Ishikawa (cell line): Measurements from ENCODE around the gene FADS1.

Experiments used
- CEBPB ChIP-seq: IDR thresholded peaks from 2 replicates; pipeline ENCODE4 v1.6.1; 2012
- CREB1 ChIP-seq: IDR thresholded peaks from 2 replicates; pipeline ENCODE4 v1.6.1; 2012; ENCODE audit warnings: low read depth
- EGR1 ChIP-seq: IDR thresholded peaks from 2 replicates; pipeline ENCODE4 v1.6.1; 2012
- EP300 ChIP-seq: IDR thresholded peaks from 2 replicates; pipeline ENCODE4 v1.6.1; 2012; ENCODE audit warnings: borderline replicate concordance
- FOXM1 ChIP-seq: IDR thresholded peaks from 2 replicates; pipeline ENCODE4 v1.6.1; 2012; ENCODE audit warnings: low read depth, borderline replicate concordance
- MAX ChIP-seq: IDR thresholded peaks from 2 replicates; pipeline ENCODE4 v1.6.1; 2012
- NFIC ChIP-seq: IDR thresholded peaks from 2 replicates; pipeline ENCODE4 v1.6.1; 2012
- RAD21 ChIP-seq: IDR thresholded peaks from 2 replicates; pipeline ENCODE4 v1.6.1; 2012; ENCODE audit warnings: low read depth
- REST ChIP-seq: IDR thresholded peaks from 2 replicates; pipeline ENCODE4 v1.6.1; 2012; ENCODE audit warnings: low read depth, mild to moderate bottlenecking
- TAF1 ChIP-seq: IDR thresholded peaks from 2 replicates; pipeline ENCODE4 v1.6.1; 2012; ENCODE audit warnings: low read depth, mild to moderate bottlenecking
- TCF12 ChIP-seq: IDR thresholded peaks from 2 replicates; pipeline ENCODE4 v1.6.1; 2012; ENCODE audit warnings: low read depth
- TEAD4 ChIP-seq: IDR thresholded peaks from 2 replicates; pipeline ENCODE4 v1.6.1; 2012
- YY1 ChIP-seq: IDR thresholded peaks from 2 replicates; pipeline ENCODE4 v1.6.1; 2012; ENCODE audit warnings: low read depth
- ZBTB7A ChIP-seq: IDR thresholded peaks from 2 replicates; pipeline ENCODE4 v1.6.1; 2012; ENCODE audit warnings: low read depth
- TF ChIP-seq, protein P1 (sequence below): IDR thresholded peaks from 2 replicates; pipeline ENCODE4 v1.6.1; 2012

Gene FADS1

GRCh38 chr11:61765550-61766253 is 51.1 kb downstream of the FADS1 start:
- TF ChIP-seq EP300 (no peak), CEBPB (no peak), RAD21 (no peak), ZBTB7A (no peak), MAX (no peak), FOXM1 (no peak), NFIC (no peak), YY1 (no peak)
- TF ChIP-seq, protein P1, sequence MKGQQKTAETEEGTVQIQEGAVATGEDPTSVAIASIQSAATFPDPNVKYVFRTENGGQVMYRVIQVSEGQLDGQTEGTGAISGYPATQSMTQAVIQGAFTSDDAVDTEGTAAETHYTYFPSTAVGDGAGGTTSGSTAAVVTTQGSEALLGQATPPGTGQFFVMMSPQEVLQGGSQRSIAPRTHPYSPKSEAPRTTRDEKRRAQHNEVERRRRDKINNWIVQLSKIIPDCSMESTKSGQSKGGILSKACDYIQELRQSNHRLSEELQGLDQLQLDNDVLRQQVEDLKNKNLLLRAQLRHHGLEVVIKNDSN, result no peak

DNA sequence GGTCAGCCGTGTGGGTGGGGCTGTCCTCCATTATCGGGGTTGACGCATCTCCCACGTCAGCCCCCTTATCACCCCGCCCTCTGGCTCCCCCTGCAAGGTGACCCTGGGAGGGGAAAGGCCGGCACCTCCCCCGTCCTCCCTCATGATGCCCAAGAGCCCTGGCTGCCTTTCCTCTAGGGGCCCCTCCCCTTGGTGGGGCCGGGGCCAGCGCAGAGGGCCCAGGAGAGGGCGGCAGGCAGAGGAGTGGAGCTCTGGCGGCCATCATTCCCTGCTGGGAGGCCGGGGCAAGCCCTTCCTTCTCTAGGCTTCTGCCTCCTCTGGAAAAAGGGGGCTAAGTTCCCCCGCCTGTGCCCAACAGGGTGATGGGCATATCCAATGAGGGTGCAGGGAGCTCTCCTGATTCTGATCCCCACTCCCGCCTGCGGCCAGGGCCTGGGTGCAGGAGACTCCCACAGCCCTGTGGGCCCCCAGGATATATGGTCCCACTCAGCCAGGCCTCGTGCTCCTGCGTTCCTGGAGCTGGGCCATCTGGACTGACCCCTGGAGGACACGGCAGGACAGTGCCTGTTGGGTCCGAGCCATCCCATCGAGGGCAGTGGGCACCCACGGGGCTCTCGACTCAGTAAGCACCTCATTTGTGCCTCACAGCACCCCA is 52.1 kb downstream of the FADS1 start:
- TF ChIP-seq, protein P1, result no peak
- TF ChIP-seq TAF1 (no peak), CREB1 (no peak), REST (no peak), MAX (no peak), EP300 (no peak), YY1 (no peak), EGR1 (no peak), TEAD4 (no peak), ZBTB7A (no peak), RAD21 (no peak), TCF12 (no peak), NFIC (no peak), CEBPB (no peak), FOXM1 (no peak)

DNA sequence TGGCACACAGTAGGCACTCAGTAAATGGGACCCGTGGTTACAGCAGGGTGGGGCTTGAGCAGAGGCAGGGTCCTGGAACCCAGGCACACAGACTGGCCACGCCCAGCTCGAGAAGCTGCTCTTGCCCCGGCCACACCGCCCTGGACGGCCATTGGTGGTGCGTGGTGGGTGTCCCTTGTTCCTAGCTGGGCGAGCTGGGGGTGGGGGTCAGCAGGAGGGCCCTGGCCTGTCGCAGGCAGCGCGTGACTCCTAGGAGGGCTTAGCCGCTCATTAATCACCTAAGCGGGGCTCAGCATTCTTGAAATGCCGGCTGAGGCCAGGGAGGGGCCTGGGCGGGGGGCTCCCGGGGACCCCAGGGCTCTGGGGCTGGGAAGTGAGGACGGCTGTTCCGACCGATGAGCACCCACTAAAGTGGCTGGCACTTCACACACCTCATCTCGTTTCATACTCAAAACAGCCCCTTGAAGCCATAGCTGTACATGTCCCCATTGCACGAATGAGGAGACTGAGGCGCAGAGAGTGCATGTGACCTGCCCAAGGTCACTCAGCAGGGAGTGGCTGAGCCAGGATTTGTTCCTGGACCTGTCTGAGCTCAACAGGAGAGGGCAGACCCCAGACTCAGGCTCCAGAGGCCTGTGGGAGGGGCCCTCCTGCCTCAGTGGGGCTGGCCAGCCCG is 52.7 kb downstream of the FADS1 start:
- TF ChIP-seq EGR1 (no peak), FOXM1 (no peak), RAD21 (no peak), TAF1 (no peak), NFIC (no peak), REST (no peak), TCF12 (no peak), YY1 (no peak), ZBTB7A (no peak), MAX (no peak), CREB1 (no peak), EP300 (no peak), TEAD4 (no peak), CEBPB (no peak)
- TF ChIP-seq, protein P1, result no peak

DNA sequence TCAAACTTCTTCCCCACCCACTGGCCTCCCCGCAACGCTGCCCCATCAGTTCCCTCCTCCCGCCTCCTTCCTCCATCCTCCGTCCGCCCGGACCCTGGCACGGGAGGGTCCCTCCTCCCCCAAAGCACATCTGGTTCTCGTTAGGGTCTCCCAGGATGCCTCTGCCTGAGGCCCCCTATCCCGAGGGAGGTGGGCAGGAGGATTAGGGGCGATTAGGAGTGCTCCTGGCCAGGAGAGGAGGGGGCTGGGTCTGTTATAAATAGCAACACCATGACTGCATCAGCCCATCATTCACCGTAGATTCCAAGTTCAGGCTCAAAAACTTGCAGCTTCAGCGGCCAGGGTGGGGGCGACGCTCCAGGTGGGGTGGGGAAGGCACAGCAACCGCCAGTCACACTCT is 54.0 kb downstream of the FADS1 start:
- TF ChIP-seq CREB1 (no peak), REST (no peak), EP300 (no peak), CEBPB (no peak), MAX (no peak), YY1 (no peak), TCF12 (no peak), ZBTB7A (no peak)
